Calu3 (cell line): Measurements from ENCODE around the gene ATP1A3. TPM values are rescaled to one million over a fixed set of nuclear protein-coding genes. Genes with fewer than 3 reads are reported as not detected.

Experiments used
- BruUV-seq: library from RNA; stranded (reverse); fragments of 400-500 nt; replicated peaks from 2 replicates; lab custom pipeline; 2021; lab: Mats Ljungman, UMichigan
- CTCF ChIA-PET: fragments of 300-600 bp; sonication (Branson Sonifier 250); formaldehyde crosslinking; loops from one replicate; lab custom pipeline; 2022; ENCODE audit warnings: antibody characterized with exemption; lab: Charles Lee
- DNase-seq: peaks from one replicate; pipeline ENCODE4 v3.0.0; 2022
- H3K27ac Mint-ChIP-seq: one replicate; pipeline ENCODE4 v1.8.0; 2022; ENCODE audit warnings: mixed read lengths; ENCODE audit not compliant: unreplicated experiment
- H3K27me3 Mint-ChIP-seq: one replicate; pipeline ENCODE4 v1.8.0; 2022; ENCODE audit warnings: mixed read lengths; ENCODE audit not compliant: unreplicated experiment
- H3K36me3 Mint-ChIP-seq: one replicate; pipeline ENCODE4 v1.8.0; 2022; ENCODE audit warnings: mild to moderate bottlenecking, moderate library complexity, mixed read lengths; ENCODE audit not compliant: insufficient read depth, unreplicated experiment
- H3K4me1 Mint-ChIP-seq: one replicate; pipeline ENCODE4 v1.8.0; 2022; ENCODE audit warnings: mild to moderate bottlenecking, low read depth, mixed read lengths; ENCODE audit not compliant: unreplicated experiment
- H3K4me3 Mint-ChIP-seq: one replicate; pipeline ENCODE4 v1.8.0; 2022; ENCODE audit warnings: mild to moderate bottlenecking, low read depth, moderate library complexity, mixed read lengths; ENCODE audit not compliant: unreplicated experiment
- H3K9me3 Mint-ChIP-seq: one replicate; pipeline ENCODE4 v1.8.0; 2022; ENCODE audit warnings: low read depth, mixed read lengths; ENCODE audit not compliant: unreplicated experiment
- CTCF ChIP-seq: fragments of 200-600 bp; IDR thresholded peaks from one replicate; pipeline ENCODE4 v1.8.0; 2022; ENCODE audit warnings: antibody characterized with exemption; ENCODE audit not compliant: unreplicated experiment
- intact Hi-C: fragments of 100-400 bp; cut with micrococcal nuclease; formaldehyde crosslinking; loops from one replicate; pipeline ENCODE4 v1.10.0; 2022; ENCODE audit not compliant: unreplicated experiment
- total RNA-seq: library from RNA; stranded (reverse); gene quantifications from 2 replicates; pipeline ENCODE4 v1.2.3, GENCODE V29; 2022

The ATP1A3 gene
- total RNA-seq, 1 experiment from 2014 or later: 1.7 TPM

- no peak overlapping the region for H3K27ac Mint-ChIP-seq
- TF ChIP-seq CTCF: no peak
- no TSS peak for BruUV-seq
- CTCF ChIA-PET: interaction anchor here (0.6 to 0.7 kb wide), 5 partner anchors 11 to 424 kb away, joined by 3 to 6 read pairs (median 3); no protein-coding TSS in a partner anchor
- H3K4me1 Mint-ChIP-seq: peaks cover 27% of the 10 kb centered on the region
- H3K4me3 Mint-ChIP-seq: no peak overlapping the region
- no peak for DNase-seq
- no peaks in the 10 kb centered on the region for H3K27me3 Mint-ChIP-seq
- intact Hi-C loops: loop anchor here (2.0 kb wide), 2 partner anchors 47 to 61 kb away; no protein-coding TSS in a partner anchor
- peaks cover 10% of the 10 kb centered on the region for H3K36me3 Mint-ChIP-seq
- H3K9me3 Mint-ChIP-seq: no peaks in the 10 kb centered on the region
These were observed 60.2 kb downstream of the ATP1A3 start for GRCh38 chr19:41933693-41934426.

GRCh38 chr19:41932720-41933332 is 61.2 kb downstream of the ATP1A3 start:
- CTCF ChIA-PET: no interaction called here
- Mint-ChIP-seq H3K4me3 (no peak overlapping the region), H3K4me1 (peaks cover 33% of the 10 kb centered on the region), H3K27ac (no peak overlapping the region), H3K27me3 (no peaks in the 10 kb centered on the region), H3K36me3 (peaks cover 15% of the 10 kb centered on the region), H3K9me3 (no peaks in the 10 kb centered on the region)
- intact Hi-C loops: no loop called here
- BruUV-seq: no TSS peak
- no peak for DNase-seq
- no peak for TF ChIP-seq CTCF

GRCh38 chr19:41932259-41932719 is 61.7 kb downstream of the ATP1A3 start:
- BruUV-seq: no TSS peak
- no peak for DNase-seq
- no peaks in the 10 kb centered on the region for H3K27me3 Mint-ChIP-seq
- CTCF ChIA-PET: no interaction called here
- TF ChIP-seq CTCF: no peak
- peaks cover 12% of the 10 kb centered on the region for H3K36me3 Mint-ChIP-seq
- H3K4me1 Mint-ChIP-seq: peaks cover 33% of the 10 kb centered on the region
- no peaks in the 10 kb centered on the region for H3K9me3 Mint-ChIP-seq
- H3K4me3 Mint-ChIP-seq: no peak overlapping the region
- H3K27ac Mint-ChIP-seq: no peak overlapping the region
- intact Hi-C loops: no loop called here

- no peak for DNase-seq
- no peaks in the 10 kb centered on the region for H3K9me3 Mint-ChIP-seq
- H3K27me3 Mint-ChIP-seq: no peaks in the 10 kb centered on the region
- CTCF ChIA-PET: interaction anchor here (0.6 to 1.3 kb wide), 2 partner anchors 58 to 297 kb away, joined by 3 read pairs; no protein-coding TSS in a partner anchor
- H3K4me3 Mint-ChIP-seq: no peak overlapping the region
- peaks cover 25% of the 10 kb centered on the region for H3K4me1 Mint-ChIP-seq
- intact Hi-C loops: no loop called here
- no peak overlapping the region for H3K27ac Mint-ChIP-seq
- no peak for TF ChIP-seq CTCF
- no TSS peak for BruUV-seq
- H3K36me3 Mint-ChIP-seq: peaks cover 11% of the 10 kb centered on the region
These were observed 63.0 kb downstream of the ATP1A3 start for GRCh38 chr19:41930926-41931592.
